Measurements from ENCODE around the gene EID2B.

Gene EID2B

DNA sequence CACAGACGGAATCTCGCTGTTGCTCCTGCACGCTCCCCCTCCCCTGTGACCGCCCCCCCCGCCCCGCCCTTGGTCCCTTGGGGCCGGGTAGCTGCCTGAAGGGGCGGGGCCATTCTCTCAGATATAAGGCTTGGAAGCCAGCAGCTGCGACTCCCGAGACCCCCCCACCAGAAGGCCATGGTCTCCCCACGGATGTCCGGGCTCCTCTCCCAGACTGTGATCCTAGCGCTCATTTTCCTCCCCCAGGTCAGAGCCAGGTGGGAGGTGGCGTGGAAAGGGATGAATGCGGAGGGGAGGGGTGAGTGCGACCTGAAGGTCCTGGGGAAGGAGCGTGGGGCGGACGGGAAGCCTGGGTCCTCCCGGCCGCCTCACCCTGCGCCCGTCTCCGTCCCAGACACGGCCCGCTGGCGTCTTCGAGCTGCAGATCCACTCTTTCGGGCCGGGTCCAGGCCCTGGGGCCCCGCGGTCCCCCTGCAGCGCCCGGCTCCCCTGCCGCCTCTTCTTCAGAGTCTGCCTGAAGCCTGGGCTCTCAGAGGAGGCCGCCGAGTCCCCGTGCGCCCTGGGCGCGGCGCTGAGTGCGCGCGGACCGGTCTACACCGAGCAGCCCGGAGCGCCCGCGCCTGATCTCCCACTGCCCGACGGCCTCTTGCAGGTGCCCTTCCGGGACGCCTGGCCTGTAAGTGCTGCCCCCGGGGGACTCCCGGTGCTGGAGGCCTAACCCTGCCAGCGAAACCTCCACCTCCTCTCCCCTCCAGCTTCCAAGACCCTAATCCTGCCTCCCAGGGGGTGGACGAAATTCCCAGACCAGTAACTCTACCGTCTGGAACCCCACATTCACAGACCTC lies 33.6 kb downstream of the EID2B start, which contains the start of gene DLL3:
TSS of gene DLL3 (plus strand) at position 150 of the 845 bp plus-strand sequence. CDS start at position 178, 28 bp downstream.
- no peak for DNase-seq (ENCODE audit: low spot score)

DNA sequence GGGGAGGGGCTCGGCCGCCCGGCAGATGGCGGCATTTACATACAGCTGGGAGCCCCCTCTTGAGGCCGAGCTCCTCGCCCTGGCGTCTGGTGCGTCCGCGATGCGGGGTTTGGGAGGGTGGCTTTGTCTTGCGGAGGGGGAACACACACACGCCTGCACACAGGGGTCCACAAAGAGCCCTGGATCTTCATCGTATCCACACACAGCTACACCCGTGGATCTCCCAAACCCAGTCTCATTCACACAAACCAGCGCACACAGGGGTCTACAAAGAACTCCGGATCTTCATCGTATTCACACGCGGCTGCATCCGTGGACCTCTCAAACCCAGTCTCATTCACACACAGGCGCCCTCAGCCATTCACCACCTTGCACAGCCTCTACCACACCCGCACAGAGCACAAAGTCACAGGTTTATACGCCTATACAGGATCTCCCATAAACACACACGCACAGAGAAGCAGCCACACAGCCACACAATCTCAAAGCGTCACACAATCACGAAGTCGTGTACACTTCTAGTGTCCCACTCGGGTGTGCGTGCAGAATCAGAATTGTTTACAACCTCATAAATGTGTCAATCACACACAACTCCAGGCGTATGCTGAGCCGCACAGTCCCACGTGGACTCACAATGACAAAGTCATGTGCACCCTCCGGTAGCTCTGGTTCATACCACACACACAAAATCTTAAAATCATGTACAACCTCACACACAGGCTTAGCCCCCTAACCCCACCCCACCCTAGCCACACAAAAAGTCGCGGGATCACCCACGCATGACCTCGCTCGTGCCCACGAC lies 34.5 kb downstream of the EID2B start:
- no peak for DNase-seq (ENCODE audit: low spot score)

GRCh38 chr19:39497701-39497995 lies 35.0 kb downstream of the EID2B start:
- no peak for DNase-seq (ENCODE audit: low spot score)

- no peak for DNase-seq (ENCODE audit: low spot score)
Measured at GRCh38 chr19:39496063-39496462, 36.6 kb downstream of the EID2B start.

GRCh38 chr19:39494661-39495060 lies 38.0 kb downstream of the EID2B start:
- DNase-seq (ENCODE audit: low spot score), result no peak

DNA sequence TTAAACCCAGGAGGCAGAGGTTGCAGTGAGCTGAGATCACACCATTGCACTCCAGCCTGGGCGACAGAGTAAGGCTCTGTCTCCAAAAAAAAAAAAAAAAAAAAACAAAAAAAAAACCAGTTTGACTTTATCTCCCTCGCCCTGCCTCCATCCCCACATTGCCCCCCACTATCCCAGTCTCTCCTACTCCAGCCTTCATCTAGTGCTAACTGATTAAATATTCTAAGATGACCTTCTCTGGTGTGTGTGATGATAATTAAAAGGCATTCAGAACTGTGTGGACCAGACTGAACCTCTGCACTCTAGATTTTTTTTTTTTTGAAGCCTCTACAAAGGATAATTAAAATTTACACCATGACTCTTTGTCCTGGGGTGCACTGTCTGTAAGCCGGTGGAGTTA lies 39.9 kb downstream of the EID2B start:
- no peak for DNase-seq (ENCODE audit: low spot score)

DNA sequence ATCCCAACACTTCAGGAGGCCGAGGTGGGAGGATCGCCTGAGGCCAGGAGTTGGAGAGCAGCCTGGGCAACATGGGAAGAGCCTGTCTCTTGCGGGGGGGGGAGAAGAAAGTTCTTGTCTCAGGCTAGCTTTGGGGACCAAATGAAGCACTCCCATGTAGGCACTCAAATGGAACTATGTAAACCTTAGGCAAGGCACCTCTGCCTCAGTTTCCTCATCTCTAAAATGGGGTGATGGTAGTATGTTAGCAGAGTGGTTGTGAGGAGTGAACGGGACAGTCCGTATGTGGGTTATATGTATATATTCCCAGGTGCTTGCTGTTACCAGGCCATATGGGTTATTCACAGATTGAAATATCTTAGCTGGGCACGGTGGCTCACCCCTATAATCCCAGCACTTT lies 40.4 kb downstream of the EID2B start:
- DNase-seq (ENCODE audit: low spot score), result no peak

GRCh38 chr19:39489756-39490155 lies 42.9 kb downstream of the EID2B start:
- DNase-seq (ENCODE audit: low spot score), result no peak

GRCh38 chr19:39483141-39483540 lies 49.5 kb downstream of the EID2B start:
- DNase-seq (ENCODE audit: low spot score), result no peak

DNA sequence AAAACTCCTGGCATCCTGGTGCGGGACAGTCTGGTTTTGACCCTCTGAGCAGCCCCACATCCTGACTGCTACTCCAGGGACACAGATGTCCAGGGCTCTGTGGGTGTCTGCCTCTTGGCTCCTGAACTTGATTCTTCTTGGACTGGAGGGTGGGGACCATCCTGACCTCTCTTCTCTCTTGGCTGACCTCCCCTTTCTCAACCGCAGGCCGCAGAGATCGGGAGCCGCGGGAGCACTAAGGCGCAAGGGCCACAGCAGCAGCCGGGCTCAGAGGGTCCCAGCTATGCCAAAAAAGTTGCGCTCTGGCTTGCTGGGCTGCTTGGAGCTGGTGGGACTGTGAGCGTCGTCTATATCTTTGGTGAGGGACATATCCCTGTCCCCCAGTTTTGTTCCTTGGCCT lies 51.0 kb downstream of the EID2B start:
- DNase-seq (ENCODE audit: low spot score), result no peak

- no peak for DNase-seq (ENCODE audit: low spot score)
Measured at GRCh38 chr19:39481229-39481545, 51.5 kb downstream of the EID2B start.

Data from hematopoietic multipotent progenitor cell treated with erythropoietin and hydrocortisone succinate and interleukin-3 and kit ligand, for 17 days (in vitro differentiated cells).